HG02678 (cell line): ENCODE measurements around the gene SPRR1A.

ENCODE experiments used
- ATAC-seq: cut with Tn5 transposase; IDR thresholded peaks from one replicate; pipeline ENCODE4 v1.9.1; 2021; ENCODE audit warnings: mild to moderate bottlenecking, moderate library complexity; ENCODE audit not compliant: unreplicated experiment

The SPRR1A gene

GRCh38 chr1:152983743-152984142 lies at the start of gene SPRR1A:
Gene SPRR1A, plus strand, starts transcription at chr1:152984081. Its CDS starts 1,150 bp downstream, at chr1:152985231.
- no peak for ATAC-seq

- ATAC-seq, result no peak
These were observed 43.3 kb upstream of the SPRR1A start for GRCh38 chr1:152940614-152941013.

- no peak for ATAC-seq
These were observed 42.7 kb upstream of the SPRR1A start for GRCh38 chr1:152941037-152941711.

- ATAC-seq, result no peak
These were observed 41.7 kb upstream of the SPRR1A start for GRCh38 chr1:152942161-152942560.

- ATAC-seq, result no peak
These were observed 37.6 kb upstream of the SPRR1A start for GRCh38 chr1:152946248-152946647.

- no peak for ATAC-seq
These were observed 37.1 kb upstream of the SPRR1A start, which contains the start of gene SPRR5 for GRCh38 chr1:152946651-152947256. Gene SPRR5, plus strand, starts transcription at chr1:152947206. Its CDS starts 1,349 bp downstream, at chr1:152948555.

- ATAC-seq, result no peak
These were observed 32.2 kb upstream of the SPRR1A start for GRCh38 chr1:152951711-152952110.

- ATAC-seq, result no peak
These were observed 30.1 kb upstream of the SPRR1A start for GRCh38 chr1:152953761-152954160.

GRCh38 chr1:152954436-152954835 lies 29.4 kb upstream of the SPRR1A start:
- no peak for ATAC-seq

GRCh38 chr1:152957561-152957960 lies 26.3 kb upstream of the SPRR1A start:
- no peak for ATAC-seq

- ATAC-seq, result no peak
These were observed 24.6 kb upstream of the SPRR1A start for GRCh38 chr1:152959273-152959672.

GRCh38 chr1:152959801-152960451 lies 24.0 kb upstream of the SPRR1A start:
- no peak for ATAC-seq

GRCh38 chr1:152960452-152961044 lies 23.3 kb upstream of the SPRR1A start:
- ATAC-seq, result no peak

GRCh38 chr1:152961226-152961891 lies 22.5 kb upstream of the SPRR1A start:
- no peak for ATAC-seq

GRCh38 chr1:152962876-152963415 lies 20.9 kb upstream of the SPRR1A start:
- no peak for ATAC-seq

GRCh38 chr1:152964536-152964935 lies 19.3 kb upstream of the SPRR1A start:
- no peak for ATAC-seq

- no peak for ATAC-seq
These were observed 18.0 kb upstream of the SPRR1A start for GRCh38 chr1:152965853-152966252.

- no peak for ATAC-seq
These were observed 16.7 kb upstream of the SPRR1A start for GRCh38 chr1:152967201-152967600.

- ATAC-seq, result peak; percentile 79
These were observed 15.6 kb upstream of the SPRR1A start for GRCh38 chr1:152968248-152968647.

GRCh38 chr1:152969036-152969435 lies 14.8 kb upstream of the SPRR1A start:
- no peak for ATAC-seq

- ATAC-seq, result no peak
These were observed 13.4 kb upstream of the SPRR1A start, which contains the start of gene SPRR4 for GRCh38 chr1:152970495-152970894. Gene SPRR4, plus strand, starts transcription at chr1:152970648. Its CDS starts 1,243 bp downstream, at chr1:152971891.
